Keratinocyte (primary cell): ENCODE measurements around the gene CTSZ.

Experiments
- CTCF ChIP-seq, 3 experiments: IDR thresholded peaks in 1 of 3; conservative IDR thresholded peaks in 1 of 3; optimal IDR thresholded peaks in 1 of 3; 2 replicates in 2 of 3; 3 replicates in 1 of 3; pipeline versions ENCODE3 to v1.5.1; 2011; ENCODE audit warnings: low read length in 3 of 3, mild to moderate bottlenecking in 3 of 3, moderate library complexity in 2 of 3, control low read depth in 1 of 3, inconsistent platforms in 1 of 3; ENCODE audit not compliant: insufficient read depth in 2 of 3; ENCODE audit errors: extremely low read depth in 1 of 3
- EZH2 ChIP-seq: IDR thresholded peaks from one replicate; pipeline ENCODE4 v1.6.1; 2012; ENCODE audit warnings: inconsistent platforms, mild to moderate bottlenecking, low read length, moderate library complexity

GRCh38 chr20:58998656-58999055, 8.4 kb downstream of the CTSZ start:
- TF ChIP-seq CTCF (optimal IDR thresholded peaks at IDR 0.05 in 1 of 3, IDR thresholded peaks at IDR 0.05 in 1 of 3, conservative IDR thresholded peaks at IDR 0.05 in 1 of 3; ENCODE audit: extremely low read depth in 1 of 3, insufficient read depth in 2 of 3, low read length in 3 of 3) (no peak), EZH2 (no peak)
